HuH-7.5 (cell line): ENCODE data around the gene BTBD9.

ENCODE experiments used
- DNase-seq: peaks from one replicate; pipeline ENCODE4 v3.0.0; 2011; ENCODE audit warnings: low spot score

BTBD9 gene

GRCh38 chr6:38161754-38162492 is 477.8 kb downstream of the BTBD9 start:
- no peak for DNase-seq

DNA sequence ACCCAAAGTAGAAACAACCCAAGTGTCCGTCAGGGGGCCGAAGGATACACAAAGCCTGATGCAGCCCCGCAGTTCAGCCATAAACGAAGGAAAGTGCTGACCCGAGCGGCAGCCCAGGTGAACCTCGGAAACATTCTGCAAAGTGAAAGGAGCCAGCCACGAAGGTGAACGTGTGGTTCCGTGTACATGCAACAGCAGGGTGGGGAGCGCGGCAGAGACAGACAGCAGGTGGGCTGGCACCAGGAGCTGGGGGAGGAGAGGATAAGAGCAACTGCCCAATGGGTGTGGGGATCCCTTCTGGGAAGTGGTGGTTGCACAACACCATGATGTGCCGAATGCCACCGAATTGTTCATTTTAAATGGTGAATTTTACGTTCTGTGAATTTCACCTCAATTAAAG is 478.4 kb downstream of the BTBD9 start:
- no peak for DNase-seq

GRCh38 chr6:38160831-38161230 is 478.9 kb downstream of the BTBD9 start:
- no peak for DNase-seq

DNA sequence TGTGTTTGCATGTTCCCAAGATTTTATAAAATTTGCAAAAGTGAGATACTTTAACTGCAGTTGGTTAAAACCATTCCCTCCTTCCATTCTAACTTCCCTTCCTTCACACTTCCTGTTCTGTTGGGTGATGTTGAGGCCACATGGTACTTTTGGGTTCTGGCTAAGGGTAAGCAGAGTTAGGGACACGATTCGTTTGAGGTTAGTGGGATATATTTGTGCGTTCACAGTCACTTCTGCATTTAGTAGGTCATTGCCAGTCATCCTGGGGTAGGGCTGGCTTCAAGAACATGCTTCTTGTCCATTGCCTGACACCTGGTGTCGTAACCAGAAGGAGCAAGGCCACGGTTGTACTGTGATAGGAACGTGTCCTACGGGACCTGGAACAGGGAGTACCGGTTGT is 480.1 kb downstream of the BTBD9 start:
- no peak for DNase-seq

DNA sequence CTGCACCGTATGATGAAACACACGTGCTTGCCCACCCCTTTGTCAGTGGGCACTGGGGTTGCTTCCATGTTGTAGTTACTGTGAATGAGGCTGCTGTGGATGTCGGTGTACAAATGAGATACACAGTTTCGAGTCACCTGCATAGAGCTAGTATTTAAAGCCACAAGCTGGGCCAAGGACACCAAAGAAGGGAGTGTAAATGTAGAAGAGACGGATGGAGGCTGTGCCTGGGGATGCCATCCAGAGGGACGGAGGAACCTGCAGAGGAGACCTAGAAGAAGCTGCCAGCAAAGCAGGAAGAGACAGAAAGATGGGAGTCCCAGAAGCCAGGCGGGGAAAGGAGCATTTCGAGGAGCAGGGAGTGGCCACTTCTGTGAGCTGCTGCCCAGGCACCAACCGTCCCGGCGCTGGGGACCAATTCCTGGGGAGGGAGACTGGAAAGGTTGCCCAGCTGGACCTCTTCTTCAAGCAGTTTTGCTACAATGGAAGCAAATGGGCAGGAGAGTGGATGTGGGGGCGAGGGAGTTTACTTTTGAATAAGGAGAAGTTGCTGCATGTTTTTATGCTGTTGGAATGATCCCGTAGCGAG is 480.9 kb downstream of the BTBD9 start:
- no peak for DNase-seq

DNA sequence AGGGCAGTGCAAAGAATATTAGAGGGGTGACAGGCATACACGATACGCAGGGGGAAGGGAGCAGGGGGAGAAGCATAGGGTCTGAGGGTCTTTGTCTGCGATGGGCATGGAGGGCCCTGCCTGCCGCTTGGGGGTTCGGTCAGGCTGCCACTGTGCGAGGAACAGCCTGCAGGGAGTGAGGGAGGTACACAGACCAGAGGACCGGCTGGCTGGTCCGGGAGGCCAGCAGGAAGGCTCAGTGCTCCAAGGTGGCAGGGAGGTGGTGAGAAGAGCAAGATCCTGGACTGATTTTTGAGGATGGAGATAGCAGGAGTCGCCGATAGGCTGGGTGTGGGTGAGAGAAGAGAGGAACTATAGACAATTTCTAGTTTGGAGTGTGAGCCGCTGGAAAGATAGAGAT is 481.8 kb downstream of the BTBD9 start:
- DNase-seq = no peak

- DNase-seq = no peak
These were observed 482.7 kb downstream of the BTBD9 start for GRCh38 chr6:38156818-38157565.

DNA sequence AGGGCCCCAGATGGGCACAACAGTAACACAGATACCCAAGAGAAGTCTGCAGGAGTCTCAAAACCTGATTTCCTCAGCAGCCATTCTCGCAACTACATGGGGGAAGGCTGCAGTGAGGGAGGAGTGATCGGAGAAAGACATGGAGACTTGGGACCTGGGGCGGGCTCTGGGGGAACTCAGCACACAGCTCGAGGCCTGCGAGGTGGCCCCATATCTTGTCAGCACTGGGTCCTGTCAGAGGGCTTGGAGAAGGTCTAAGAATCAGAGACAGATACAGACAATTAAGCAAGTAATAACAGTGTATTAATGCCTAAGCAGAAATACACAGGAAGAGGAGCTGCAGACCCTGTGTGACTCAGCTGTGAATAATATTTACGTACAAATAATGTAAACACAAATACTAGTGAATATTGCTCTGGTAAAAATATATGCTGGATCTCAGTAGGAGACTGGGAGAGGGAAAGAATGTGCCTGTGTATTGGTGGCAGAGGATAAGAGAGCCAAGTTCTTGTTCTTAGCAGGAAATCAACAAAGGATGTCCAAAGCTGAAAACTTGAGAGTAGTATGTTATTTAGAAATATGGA is 484.0 kb downstream of the BTBD9 start:
- no peak for DNase-seq

- no peak for DNase-seq
These were observed 484.6 kb downstream of the BTBD9 start for GRCh38 chr6:38155144-38155543.

- DNase-seq = no peak
These were observed 485.0 kb downstream of the BTBD9 start for GRCh38 chr6:38154731-38155130.

- DNase-seq = no peak
These were observed 485.9 kb downstream of the BTBD9 start for GRCh38 chr6:38153798-38154345.

- no peak for DNase-seq
These were observed 486.5 kb downstream of the BTBD9 start for GRCh38 chr6:38153076-38153797.

DNA sequence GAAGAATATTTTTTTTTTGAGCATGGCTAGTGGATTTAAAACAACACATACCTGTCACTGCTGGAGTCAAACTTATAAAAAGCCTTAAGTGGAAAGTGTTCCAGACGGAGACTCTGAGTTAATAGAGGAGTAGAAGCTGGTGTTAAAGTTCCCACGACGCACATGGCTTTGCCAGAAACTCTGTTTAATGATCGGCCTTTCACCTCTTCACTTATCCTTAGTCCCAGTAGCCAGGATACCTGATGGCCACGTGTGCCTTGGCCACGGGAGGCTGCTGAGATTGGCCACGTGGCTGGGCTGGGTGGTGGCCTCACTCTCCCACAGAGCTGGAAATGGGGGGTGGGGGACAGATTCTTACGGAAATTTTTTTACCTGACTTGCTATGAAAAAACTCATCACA is 487.1 kb downstream of the BTBD9 start:
- DNase-seq = no peak

- DNase-seq = no peak
These were observed 487.9 kb downstream of the BTBD9 start for GRCh38 chr6:38151580-38152500.

- DNase-seq = no peak
These were observed 488.9 kb downstream of the BTBD9 start for GRCh38 chr6:38150681-38151296.

- DNase-seq = no peak
These were observed 489.7 kb downstream of the BTBD9 start for GRCh38 chr6:38150021-38150420.

DNA sequence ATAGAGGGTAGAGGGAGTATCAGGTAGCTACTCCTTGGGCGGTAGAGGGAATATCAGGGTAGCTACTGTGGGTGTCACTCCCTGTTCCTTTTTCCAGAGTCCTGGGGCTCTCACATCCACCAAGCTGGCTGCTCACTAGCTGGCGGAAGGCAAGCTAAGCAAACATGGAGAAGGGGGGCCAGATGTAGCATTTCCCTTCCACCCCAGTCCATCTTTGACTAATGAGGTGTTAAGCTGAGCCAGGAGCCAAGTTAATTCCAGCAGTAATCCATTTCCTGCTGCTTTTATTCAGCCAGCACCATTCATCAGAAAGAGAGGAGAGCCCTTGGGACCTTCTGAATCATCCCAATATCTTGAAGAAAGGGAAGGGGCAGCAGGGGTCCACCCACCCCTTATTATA is 490.2 kb downstream of the BTBD9 start:
- no peak for DNase-seq

- DNase-seq = no peak
These were observed 491.1 kb downstream of the BTBD9 start for GRCh38 chr6:38148606-38149005.

- DNase-seq = no peak
These were observed 493.0 kb downstream of the BTBD9 start for GRCh38 chr6:38146734-38147027.

GRCh38 chr6:38146021-38146733 is 493.6 kb downstream of the BTBD9 start:
- DNase-seq = no peak
